GM21381 (cell line): ENCODE measurements around the gene GLTP.
"Not testable (repeated sequence)": the region's sequence is repeated elsewhere in the genome, so short reads cannot be mapped to it uniquely, and the experiment has no call there.

ENCODE experiments used
- ATAC-seq: cut with Tn5 transposase; IDR thresholded peaks from one replicate; pipeline ENCODE4 v1.9.1; 2021; ENCODE audit warnings: mild to moderate bottlenecking, moderate library complexity; ENCODE audit not compliant: unreplicated experiment

GLTP gene

GRCh38 chr12:109905301-109905700 lies 25.0 kb upstream of the GLTP start:
- no peak for ATAC-seq

GRCh38 chr12:109902891-109903418 lies 22.6 kb upstream of the GLTP start:
- no peak for ATAC-seq

DNA sequence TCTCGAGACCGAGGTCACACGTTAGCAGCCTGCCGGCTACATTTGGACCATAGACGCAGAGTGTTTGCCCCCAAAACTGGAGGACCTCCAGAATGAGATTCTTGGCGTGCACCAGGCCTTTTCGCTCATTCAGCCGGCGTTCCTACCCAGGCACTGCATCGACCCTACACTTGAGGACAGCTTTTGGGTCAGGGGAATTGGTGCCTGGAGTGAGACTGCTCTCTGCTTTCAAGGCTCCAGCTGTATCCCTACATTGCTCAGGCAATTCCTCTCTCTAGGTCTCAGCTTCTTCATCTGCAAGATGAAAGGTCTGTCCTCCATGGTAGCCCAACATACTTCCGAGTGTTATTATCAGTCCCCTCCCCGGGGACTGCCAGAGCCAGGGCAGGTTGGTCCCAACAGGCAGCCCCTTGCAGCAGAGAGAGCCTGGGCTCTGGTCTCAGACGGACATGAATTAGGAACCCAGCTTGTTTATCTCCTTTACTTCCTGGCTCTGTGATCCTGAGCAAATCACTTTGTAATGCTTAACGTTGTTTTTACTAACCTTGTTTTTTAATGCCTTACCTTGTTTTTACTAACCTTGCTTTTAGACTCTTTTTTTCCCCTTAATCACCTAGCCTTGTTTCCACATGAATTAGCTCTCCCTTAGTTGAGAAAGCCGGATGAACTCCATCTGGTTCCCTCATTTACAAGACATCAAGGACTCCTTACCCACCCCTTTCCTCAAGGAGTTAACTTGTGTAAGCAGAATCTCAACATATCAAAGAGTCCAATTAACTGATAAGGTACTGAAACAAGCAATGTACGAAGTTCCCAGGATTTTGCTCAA lies 20.6 kb upstream of the GLTP start:
- no peak for ATAC-seq

DNA sequence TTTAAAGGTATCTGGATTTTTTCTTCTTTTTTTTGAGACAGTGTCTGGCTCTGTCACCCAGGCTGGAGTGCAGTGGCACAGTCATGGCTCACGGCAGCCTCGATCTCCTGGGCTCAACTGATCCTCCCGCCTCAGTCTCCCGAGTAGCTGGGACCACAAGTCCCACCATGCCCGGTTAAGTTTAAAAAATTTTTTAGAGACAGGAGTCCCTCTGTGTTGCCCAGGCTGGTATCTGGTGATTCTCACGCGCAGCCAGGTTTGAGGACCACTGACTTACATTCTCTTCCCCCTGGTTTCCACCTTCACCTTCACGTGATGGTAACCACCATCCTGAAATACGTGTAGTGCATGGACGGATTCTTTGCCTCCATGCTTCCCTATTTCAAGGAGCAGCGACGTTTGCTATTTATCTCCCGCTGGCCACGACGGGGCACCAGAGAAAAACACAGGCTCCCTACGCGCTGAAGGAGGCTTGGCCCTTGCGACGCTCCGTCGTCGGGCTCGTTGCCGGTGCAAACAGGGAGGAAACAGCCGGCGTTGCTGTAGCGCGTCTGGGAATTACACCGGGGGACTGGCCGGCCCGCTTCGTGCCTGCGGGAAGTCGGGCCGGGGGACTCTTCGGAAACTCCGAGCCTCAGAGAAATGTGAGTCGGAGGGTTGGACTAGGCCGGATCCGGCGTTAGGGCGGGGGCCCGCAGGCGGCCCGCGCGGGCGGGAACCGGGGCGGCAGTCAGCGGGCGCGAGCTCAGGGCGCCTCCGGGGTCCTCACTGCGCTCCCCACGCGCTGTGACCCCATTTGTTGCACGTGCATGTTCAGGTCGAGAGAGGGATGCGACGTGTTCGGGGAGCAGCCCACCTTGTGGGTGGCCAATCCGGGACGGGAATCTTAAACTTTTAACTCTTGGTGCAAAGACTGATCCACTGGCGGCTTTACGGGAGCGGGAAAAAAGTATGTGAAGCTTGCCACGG lies 19.7 kb upstream of the GLTP start, which contains the start of gene TCHP:
TSS of gene TCHP (plus strand) at position 492 of the 969 bp plus-strand sequence. CDS start 2,753 bp downstream, outside the sequence.
- ATAC-seq = peak; percentile 79

DNA sequence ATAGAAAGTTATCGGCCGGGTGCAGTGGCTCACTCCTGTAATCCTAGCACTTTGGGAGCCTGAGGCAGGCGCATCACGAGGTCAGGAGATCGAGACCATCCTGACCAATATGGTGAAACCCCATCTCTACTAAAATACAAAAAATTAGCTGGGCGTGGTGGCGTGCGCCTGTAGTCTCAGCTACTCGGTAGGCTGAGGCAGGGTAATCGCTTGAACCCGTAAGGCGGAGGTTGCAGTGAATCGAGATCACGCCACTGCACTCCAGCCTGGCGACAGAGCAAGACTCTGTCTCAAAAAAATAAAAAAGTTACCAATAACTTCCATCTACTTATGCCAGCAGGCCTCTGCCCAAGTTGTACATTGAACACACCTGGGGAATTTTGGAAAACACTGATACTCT lies 19.0 kb upstream of the GLTP start:
- ATAC-seq = not testable (repeated sequence)

GRCh38 chr12:109897029-109897428 lies 16.7 kb upstream of the GLTP start:
- ATAC-seq = no peak

GRCh38 chr12:109896188-109896587 lies 15.8 kb upstream of the GLTP start:
- ATAC-seq = no peak

GRCh38 chr12:109894939-109895338 lies 14.6 kb upstream of the GLTP start:
- ATAC-seq = no peak

- no peak for ATAC-seq
These were observed 13.1 kb upstream of the GLTP start for GRCh38 chr12:109893261-109893995.

DNA sequence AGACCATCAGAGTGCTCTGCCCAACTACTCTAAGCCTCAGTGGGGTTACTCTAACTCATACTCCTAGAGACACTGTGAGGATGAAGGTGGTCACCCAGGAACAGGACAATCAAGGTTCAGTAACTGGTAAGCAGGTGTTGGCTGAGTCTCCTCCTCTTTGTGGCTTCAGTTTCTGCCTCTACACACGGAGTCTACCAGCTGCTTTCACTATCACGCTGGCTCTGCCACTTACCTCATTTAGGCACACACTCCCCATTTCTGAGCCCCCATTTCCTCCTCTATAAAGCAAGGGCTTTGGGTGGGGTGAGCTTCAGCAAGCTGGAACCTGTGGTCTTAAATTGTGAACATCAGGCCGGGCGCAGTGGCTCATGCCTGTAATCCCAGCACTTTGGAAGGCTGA lies 12.4 kb upstream of the GLTP start:
- no peak for ATAC-seq

- ATAC-seq = no peak
These were observed 11.9 kb upstream of the GLTP start for GRCh38 chr12:109892165-109892715.

GRCh38 chr12:109891731-109892130 lies 11.4 kb upstream of the GLTP start:
- not testable (repeated sequence) for ATAC-seq

GRCh38 chr12:109890620-109891170 lies 10.4 kb upstream of the GLTP start:
- ATAC-seq = no peak

GRCh38 chr12:109888179-109889020 lies 8.1 kb upstream of the GLTP start:
- no peak for ATAC-seq

DNA sequence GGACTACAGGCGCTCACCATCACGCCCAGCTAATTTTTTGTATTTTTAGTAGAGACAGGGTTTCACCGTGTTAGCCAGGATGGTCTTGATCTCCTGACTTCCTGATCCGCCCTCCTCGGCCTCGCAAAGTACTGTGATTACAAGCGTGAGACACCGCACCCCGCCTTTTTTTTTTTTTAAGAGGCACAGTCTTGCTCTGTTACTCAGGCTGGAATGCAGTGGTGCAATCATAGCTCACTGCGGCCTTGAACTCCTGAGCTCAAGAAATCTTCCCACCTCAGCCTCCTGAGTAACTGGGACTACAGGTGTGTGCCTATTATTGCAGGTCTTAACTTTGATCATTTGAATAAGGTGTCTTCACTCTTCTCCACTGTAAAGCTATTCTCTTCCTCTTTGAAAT lies 5.3 kb upstream of the GLTP start:
- ATAC-seq = no peak

GRCh38 chr12:109883461-109883860 lies 3.1 kb upstream of the GLTP start:
- ATAC-seq = no peak

- no peak for ATAC-seq
These were observed 1.4 kb upstream of the GLTP start for GRCh38 chr12:109881752-109882151.

DNA sequence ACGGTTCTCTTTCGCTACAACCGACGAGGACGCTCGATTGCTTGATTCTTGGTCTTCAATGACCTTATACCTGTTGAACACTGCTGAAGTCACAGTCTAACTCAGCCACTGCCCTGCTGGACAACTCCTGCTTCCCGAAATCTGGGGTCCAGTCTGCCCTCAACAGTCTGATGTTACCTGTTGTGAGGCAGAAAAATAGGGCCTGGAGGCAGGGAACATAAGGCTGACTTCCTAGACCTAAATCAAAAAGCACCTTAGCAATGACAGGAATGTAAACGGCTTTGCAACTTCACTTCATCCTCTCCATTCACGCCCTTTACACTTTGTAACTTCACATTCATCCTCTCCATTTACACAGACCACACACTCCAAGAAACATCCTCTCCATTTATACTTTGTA lies 597 bp upstream of the GLTP start:
- no peak for ATAC-seq

DNA sequence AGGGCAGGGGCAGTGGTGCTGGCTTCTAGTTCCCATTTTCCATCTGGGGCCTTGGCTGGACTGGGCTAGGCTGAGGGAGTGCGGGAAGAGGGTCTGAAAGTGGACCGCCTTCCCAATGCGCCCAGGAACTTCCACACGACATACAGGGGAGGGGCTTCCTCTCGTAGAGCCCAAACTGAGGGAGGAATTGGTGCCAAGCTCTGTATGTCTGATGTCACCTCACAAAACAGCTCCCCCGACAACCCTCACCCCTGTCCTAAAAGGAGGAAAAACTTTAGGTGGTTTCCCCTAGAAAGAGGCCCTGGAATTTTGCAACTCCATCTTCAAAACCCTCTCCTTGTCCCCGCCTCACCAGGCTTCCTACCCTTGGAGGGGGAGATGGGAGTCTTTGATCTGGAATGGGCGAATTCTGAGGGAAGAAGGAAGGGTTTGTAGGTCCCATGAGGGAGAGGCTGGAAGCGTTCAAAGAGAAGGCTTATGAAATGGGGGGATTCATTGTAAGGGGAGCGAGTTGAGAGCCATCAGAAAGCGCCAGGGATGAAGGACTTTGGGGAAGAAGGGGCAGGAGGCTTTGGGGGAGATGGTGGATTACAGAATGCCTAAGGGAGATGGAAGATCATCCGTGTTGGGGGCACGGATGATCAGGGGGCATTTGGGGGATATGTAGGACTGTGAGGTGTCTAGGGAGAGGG lies 844 bp downstream of the GLTP start:
- ATAC-seq = no peak
